Activated CD4-positive, alpha-beta T cell treated with anti-CD3 and anti-CD28 coated beads, Interleukin-2, Interleukin-6, amounts not matched to agents 100 ng/mL and 50 ng/mL, durations not matched to agents 16 hours and 8 hours (primary cell): ENCODE measurements around the gene CNGA1.

ENCODE experiments used
- DNase-seq: peaks from one replicate; pipeline ENCODE4 v3.0.0-alpha.2; 2020

CNGA1 gene

DNA sequence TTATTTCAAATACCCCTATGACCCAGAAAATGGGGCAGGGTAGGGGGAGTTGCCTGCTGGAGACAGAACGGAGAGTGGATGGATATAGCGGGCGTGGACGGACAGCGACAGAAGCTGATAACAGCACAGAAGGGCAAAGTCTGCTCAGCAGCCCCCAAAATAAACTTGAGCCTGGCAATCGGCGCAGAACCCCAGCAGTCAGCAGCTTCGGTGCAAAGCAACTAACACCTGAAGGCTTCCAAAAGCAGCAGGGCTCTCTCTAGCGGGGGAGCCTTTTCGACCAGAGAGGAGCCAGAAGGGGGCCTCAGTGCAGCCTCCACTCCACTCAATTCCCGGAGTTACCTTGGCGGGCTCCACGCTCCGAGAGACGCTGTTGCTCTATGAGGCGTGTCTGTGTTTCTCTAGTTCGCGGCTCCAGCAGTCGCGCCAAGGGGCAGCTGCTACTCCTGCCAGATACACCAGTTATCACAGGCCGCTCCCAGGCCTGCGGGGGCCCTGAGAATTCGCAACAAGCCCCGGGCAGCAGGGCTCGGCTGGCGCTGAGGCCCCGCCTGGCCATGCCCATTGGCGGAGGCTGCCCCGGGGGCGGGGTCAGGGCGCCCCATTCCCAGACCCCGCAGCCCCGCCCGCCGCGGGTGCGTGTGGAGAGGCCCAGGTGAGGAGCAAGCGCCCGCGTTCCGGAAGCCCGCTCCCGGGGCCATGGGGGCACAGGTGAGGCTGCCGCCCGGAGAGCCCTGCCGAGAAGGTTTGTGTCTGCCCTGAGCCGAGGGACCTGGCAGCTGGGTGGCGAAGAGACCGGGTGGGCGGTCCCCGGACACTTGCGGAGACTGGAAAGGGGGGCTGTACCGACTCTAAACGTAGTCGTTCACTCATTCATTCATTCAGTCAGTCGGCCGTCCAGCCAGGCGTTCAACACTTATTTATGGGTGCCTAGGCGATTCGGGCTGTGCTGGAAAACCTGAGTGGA, at the start of gene CNGA1, which contains the start of gene NIPAL1:
TSS of gene CNGA1 (minus strand) at position 541 of the 967 bp plus-strand sequence. CDS start 63,992 bp downstream, outside the sequence.
TSS of gene NIPAL1 (plus strand) at position 632 of the 967 bp plus-strand sequence. CDS start at position 700, 68 bp downstream.
- peak; percentile 43 for DNase-seq

- DNase-seq: peak; percentile 64
Observed at GRCh38 chr4:48065587-48066052, 49.1 kb upstream of the CNGA1 start.

- no peak for DNase-seq
Observed at GRCh38 chr4:48064349-48064748, 47.9 kb upstream of the CNGA1 start.

GRCh38 chr4:48058617-48059530, 42.4 kb upstream of the CNGA1 start:
- no peak for DNase-seq

GRCh38 chr4:48051078-48051477, 34.6 kb upstream of the CNGA1 start:
- no peak for DNase-seq

GRCh38 chr4:48049483-48049882, 33.0 kb upstream of the CNGA1 start:
- no peak for DNase-seq

- no peak for DNase-seq
Observed at GRCh38 chr4:48047896-48048295, 31.4 kb upstream of the CNGA1 start.

DNA sequence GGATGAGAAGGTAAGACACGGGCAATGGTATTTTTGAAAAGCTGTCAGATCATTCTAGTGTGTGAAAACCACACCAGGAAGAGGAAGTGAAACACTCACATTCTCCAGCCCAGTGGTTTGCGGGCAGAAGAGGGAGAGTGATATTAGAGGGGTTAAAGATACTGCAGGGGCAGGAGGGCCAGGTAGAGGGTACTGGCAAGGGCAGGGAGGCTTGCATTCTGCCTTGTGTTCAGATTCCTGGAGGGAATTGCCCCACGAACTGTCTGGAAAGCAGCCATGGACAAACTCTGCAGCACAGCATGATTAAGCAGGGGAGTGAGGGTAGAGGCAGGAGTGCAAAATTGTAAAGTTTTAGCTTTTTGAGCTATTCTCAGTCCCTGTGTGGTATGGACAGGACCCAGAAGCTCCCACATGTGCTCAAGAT, 31.0 kb upstream of the CNGA1 start:
- DNase-seq: peak; percentile 87

DNA sequence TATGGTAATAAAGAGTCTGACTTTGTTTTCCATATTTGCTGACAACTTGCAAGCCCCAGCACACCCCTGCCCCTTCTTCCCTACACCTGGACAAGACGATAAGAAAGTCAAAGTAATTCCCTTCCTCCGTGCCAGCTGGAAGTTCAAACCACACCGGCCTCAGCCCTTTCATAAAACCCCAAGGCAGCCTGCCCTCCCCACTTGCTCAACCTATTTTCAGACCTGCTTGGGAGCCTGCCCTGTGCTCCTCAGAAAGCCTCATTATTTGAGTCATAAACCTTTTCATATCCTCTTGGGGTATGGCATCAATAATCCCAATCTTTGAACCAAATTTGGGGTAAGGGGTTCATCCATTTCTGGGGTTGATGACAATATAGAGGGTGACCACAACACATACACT, 29.6 kb upstream of the CNGA1 start:
- no peak for DNase-seq

DNA sequence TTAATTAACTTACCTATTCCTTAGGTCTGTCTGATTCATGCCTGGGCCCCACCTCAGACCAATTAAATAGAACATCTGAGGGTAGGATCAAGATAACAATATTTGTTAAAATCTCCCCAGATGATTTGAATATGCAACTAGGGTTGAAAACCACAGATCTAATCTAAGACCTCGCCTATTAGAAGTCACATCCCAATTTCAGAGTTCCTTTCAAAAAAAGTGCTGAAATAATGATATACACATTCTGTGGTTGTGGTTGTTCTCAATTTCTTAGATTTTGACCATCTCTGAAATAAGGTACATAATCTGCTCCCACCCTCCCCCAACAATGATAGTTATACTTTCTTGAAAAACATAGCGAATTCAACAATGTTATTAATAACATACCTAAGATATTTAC, 27.8 kb upstream of the CNGA1 start:
- DNase-seq: no peak

- no peak for DNase-seq
Observed at GRCh38 chr4:48043504-48043903, 27.0 kb upstream of the CNGA1 start.

DNA sequence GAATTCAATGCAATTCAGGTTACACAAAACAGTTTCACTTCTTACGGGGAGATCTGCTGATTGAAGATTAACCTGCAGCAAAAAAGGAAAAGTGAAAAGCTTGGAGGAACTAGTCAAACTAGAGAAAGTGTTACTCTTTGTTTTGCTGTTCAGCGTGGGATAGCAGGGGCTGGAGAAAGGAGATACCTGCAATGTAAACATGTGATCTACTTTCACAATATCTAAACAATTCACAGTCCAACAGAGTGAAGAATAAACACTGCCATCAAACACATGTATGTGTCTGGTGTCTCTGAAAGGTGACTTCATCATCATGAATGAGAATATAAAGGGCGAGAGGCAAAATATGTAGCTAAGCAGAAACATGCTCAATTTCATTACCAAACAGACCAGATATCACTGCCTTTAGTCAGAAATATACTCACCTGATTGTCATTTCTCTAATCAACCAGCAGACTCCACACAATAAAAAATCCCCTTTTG, 26.5 kb upstream of the CNGA1 start:
- DNase-seq: no peak

GRCh38 chr4:48041535-48042137, 25.2 kb upstream of the CNGA1 start:
- DNase-seq: no peak

GRCh38 chr4:48039561-48039960, 23.1 kb upstream of the CNGA1 start:
- no peak for DNase-seq

GRCh38 chr4:48038666-48039065, 22.2 kb upstream of the CNGA1 start:
- DNase-seq: no peak

GRCh38 chr4:48037117-48037462, 20.6 kb upstream of the CNGA1 start:
- DNase-seq: no peak

- DNase-seq: no peak
Observed at GRCh38 chr4:48035952-48036351, 19.5 kb upstream of the CNGA1 start.

- peak; percentile 59 for DNase-seq
Observed at GRCh38 chr4:48033825-48034413, 17.4 kb upstream of the CNGA1 start.

GRCh38 chr4:48033412-48033811, 16.9 kb upstream of the CNGA1 start:
- no peak for DNase-seq

GRCh38 chr4:48032721-48033120, 16.2 kb upstream of the CNGA1 start:
- DNase-seq: no peak

DNA sequence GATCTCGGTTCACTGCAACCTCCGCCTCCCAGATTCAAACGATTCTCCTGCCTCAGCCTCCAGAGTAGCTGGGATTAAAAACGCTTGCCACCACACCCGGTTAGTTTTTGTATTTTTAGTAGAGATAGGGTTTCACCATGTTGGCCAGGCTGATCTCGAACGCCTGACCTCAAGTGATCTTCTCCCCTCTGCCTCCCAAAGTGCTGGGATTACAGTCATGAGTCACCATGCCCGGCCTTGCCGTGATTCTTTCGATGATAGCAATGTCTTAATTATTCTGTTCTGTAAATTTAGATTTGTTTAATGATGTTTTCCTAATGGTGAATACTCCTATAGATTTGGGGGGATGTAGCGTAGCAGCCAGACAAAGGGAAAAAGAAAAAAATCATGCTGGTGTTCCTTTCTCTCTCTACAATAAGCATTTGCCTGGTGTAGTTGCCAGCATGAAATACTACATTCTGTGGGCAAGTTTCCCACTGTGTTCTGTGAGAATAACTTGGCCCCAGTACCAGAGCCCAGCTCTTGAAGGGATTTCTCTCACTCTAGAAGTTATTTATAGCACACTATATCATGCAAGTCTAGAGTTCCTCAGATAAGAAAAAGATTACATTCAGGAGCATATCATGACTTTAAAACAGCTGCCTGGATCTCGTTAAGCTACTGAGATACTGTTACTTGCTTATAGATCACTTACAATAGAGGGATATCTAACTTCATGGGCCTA, 15.5 kb upstream of the CNGA1 start:
- DNase-seq: no peak

GRCh38 chr4:48030470-48030869, 14.0 kb upstream of the CNGA1 start:
- DNase-seq: no peak
